OCI-LY7 (cell line): ENCODE measurements around the gene SPTAN1. TPM values are rescaled to one million over a fixed set of nuclear protein-coding genes. Genes with fewer than 3 reads are reported as not detected.

ENCODE experiments used
- BruUV-seq: library from RNA; stranded (reverse); fragments of 400-500 nt; replicated peaks from 2 replicates; lab custom pipeline; 2021; lab: Mats Ljungman, UMichigan
- CTCF ChIA-PET: fragments of 300-600 bp; sonication (Branson Sonifier 250); formaldehyde crosslinking; loops from one replicate; lab custom pipeline; 2022; ENCODE audit warnings: antibody characterized with exemption; ENCODE audit not compliant: unreplicated experiment; lab: Charles Lee
- POLR2A ChIA-PET: fragments of 300-600 bp; sonication (Branson Sonifier 250); formaldehyde crosslinking; loops from one replicate; lab custom pipeline; 2022; ENCODE audit warnings: antibody characterized with exemption; lab: Charles Lee
- DNase-seq: peaks from one replicate; pipeline ENCODE4 v3.0.0-alpha.2; 2015; ENCODE audit warnings: low spot score
- H2AFZ ChIP-seq: fragments of 200-600 bp; sonication (generic), shearing (Covaris generic); 2 replicates; pipeline ENCODE4 v1.6.1; 2014; ENCODE audit warnings: mild to moderate bottlenecking, antibody characterized with exemption, low read length, moderate library complexity
- H3K27ac ChIP-seq: fragments of 200-600 bp; sonication (generic); 2 replicates; pipeline ENCODE4 v1.5.1; 2014; ENCODE audit warnings: mixed run types, low read depth, mild to moderate bottlenecking, moderate library complexity, low read length, inconsistent platforms; ENCODE audit not compliant: poor library complexity, severe bottlenecking
- H3K36me3 ChIP-seq: fragments of 200-600 bp; sonication (generic); 2 replicates; pipeline ENCODE4 v1.6.1; 2014; ENCODE audit warnings: mild to moderate bottlenecking, antibody characterized with exemption, low read length, moderate library complexity, mixed read lengths; ENCODE audit not compliant: insufficient read depth
- H3K4me1 ChIP-seq: fragments of 200-600 bp; sonication (generic); 2 replicates; pipeline ENCODE4 v1.5.1; 2014; ENCODE audit warnings: mild to moderate bottlenecking, low read length; ENCODE audit not compliant: insufficient read depth, poor library complexity, severe bottlenecking
- H3K4me2 ChIP-seq: fragments of 200-600 bp; sonication (generic); 2 replicates; pipeline ENCODE4 v1.6.1; 2014; ENCODE audit warnings: mild to moderate bottlenecking, low read length
- H3K4me3 ChIP-seq: fragments of 200-600 bp; sonication (generic); 2 replicates; pipeline ENCODE4 v1.5.1; 2014; ENCODE audit warnings: mild to moderate bottlenecking, low read depth, low read length; ENCODE audit not compliant: poor library complexity, severe bottlenecking
- H3K79me2 ChIP-seq: fragments of 200-600 bp; sonication (generic); 2 replicates; pipeline ENCODE4 v1.6.1; 2016; ENCODE audit warnings: low read depth, mild to moderate bottlenecking, low read length, moderate library complexity, mixed read lengths; ENCODE audit not compliant: insufficient read depth
- H3K9me2 ChIP-seq: fragments of 200-600 bp; sonication (generic); 2 replicates; pipeline ENCODE4 v1.6.1; 2016; ENCODE audit warnings: mild to moderate bottlenecking, low read length, mixed read lengths; ENCODE audit not compliant: insufficient read depth
- H3K9me3 ChIP-seq: fragments of 200-600 bp; sonication (generic); 2 replicates; pipeline ENCODE4 v1.6.1; 2014; ENCODE audit warnings: mild to moderate bottlenecking, mixed run types, low read length, mixed read lengths
- H4K20me1 ChIP-seq: fragments of 200-600 bp; sonication (generic); 2 replicates; pipeline ENCODE4 v1.6.1; 2014; ENCODE audit warnings: mild to moderate bottlenecking, antibody characterized with exemption, low read length, moderate library complexity, mixed read lengths; ENCODE audit not compliant: insufficient read depth
- CTCF ChIP-seq: fragments of 200-600 bp; sonication (generic); conservative IDR thresholded peaks from 2 replicates; pipeline ENCODE4 v1.5.1; 2014; ENCODE audit warnings: mild to moderate bottlenecking, antibody characterized with exemption, low read length, moderate library complexity, mixed read lengths
- EZH2phosphoT487 ChIP-seq: fragments of 200-600 bp; sonication (generic); IDR thresholded peaks from 2 replicates; pipeline ENCODE4 v1.6.1; 2018; ENCODE audit warnings: low read depth, borderline replicate concordance, mild to moderate bottlenecking, mixed run types, antibody characterized with exemption, low read length, moderate library complexity, mixed read lengths
- intact Hi-C: fragments of 100-400 bp; cut with micrococcal nuclease; formaldehyde crosslinking; loops from one replicate; pipeline ENCODE4 v1.10.0; 2022; ENCODE audit not compliant: unreplicated experiment
- total RNA-seq, 2 experiments: library from RNA; depleted of rRNA in 1 of 2; stranded (reverse); fragments of >200 nt in 1 of 2; shearing (Covaris generic) in 1 of 2; gene quantifications; 2 replicates each; pipeline ENCODE4 v1.2.3, GENCODE V29; 2014 to 2022

SPTAN1 gene
- total RNA-seq, 2 experiments from 2014 or later: 239 to 259 TPM

- POLR2A ChIA-PET: interaction anchor here (0.5 kb wide), 1 partner anchor 42 kb away, joined by 3 read pairs; no protein-coding TSS in a partner anchor
- H3K4me2 ChIP-seq: no peak overlapping the region
- intact Hi-C loops: no loop called here
These were observed 83.6 kb downstream of the SPTAN1 start for GRCh38 chr9:128636024-128636390.

GRCh38 chr9:128636556-128637530 is 84.5 kb downstream of the SPTAN1 start:
- no peaks in the 10 kb centered on the region for H4K20me1 ChIP-seq
- intact Hi-C loops: no loop called here
- H3K9me2 ChIP-seq: no peaks in the 10 kb centered on the region
- H3K4me3 ChIP-seq: no peak overlapping the region
- H3K4me1 ChIP-seq: no peaks in the 10 kb centered on the region
- no peak overlapping the region for H2AFZ ChIP-seq
- no TSS peak for BruUV-seq
- CTCF ChIA-PET: no interaction called here
- no peaks in the 10 kb centered on the region for H3K9me3 ChIP-seq
- H3K4me2 ChIP-seq: no peak overlapping the region
- TF ChIP-seq CTCF: no peak
- no peak for TF ChIP-seq EZH2phosphoT487
- POLR2A ChIA-PET: no interaction called here
- H3K79me2 ChIP-seq: no peaks in the 10 kb centered on the region
- peaks cover 43% of the 10 kb centered on the region for H3K36me3 ChIP-seq
- no peak for DNase-seq
- no peak overlapping the region for H3K27ac ChIP-seq

More at GRCh38 chr9:128636024-128636390, 83.6 kb downstream of the SPTAN1 start:
- Histone ChIP-seq H3K79me2 (no peaks in the 10 kb centered on the region), H3K27ac (no peak overlapping the region), H3K4me1 (no peaks in the 10 kb centered on the region), H3K9me3 (no peaks in the 10 kb centered on the region), H3K4me3 (no peak overlapping the region), H3K36me3 (peaks cover 48% of the 10 kb centered on the region), H4K20me1 (no peaks in the 10 kb centered on the region), H3K9me2 (no peaks in the 10 kb centered on the region), H2AFZ (no peak overlapping the region)
- no peak for TF ChIP-seq EZH2phosphoT487
- no peak for TF ChIP-seq CTCF
- no peak for DNase-seq
- BruUV-seq: no TSS peak
- CTCF ChIA-PET: no interaction called here

GRCh38 chr9:128637656-128638055 is 85.3 kb downstream of the SPTAN1 start:
- Histone ChIP-seq H2AFZ (no peak overlapping the region), H3K9me2 (no peaks in the 10 kb centered on the region), H3K4me2 (no peak overlapping the region), H3K36me3 (peaks cover 35% of the 10 kb centered on the region), H3K79me2 (no peaks in the 10 kb centered on the region), H3K9me3 (no peaks in the 10 kb centered on the region), H3K27ac (no peak overlapping the region), H3K4me3 (no peak overlapping the region), H3K4me1 (peaks cover 2% of the 10 kb centered on the region), H4K20me1 (no peaks in the 10 kb centered on the region)
- CTCF ChIA-PET: no interaction called here
- POLR2A ChIA-PET: no interaction called here
- intact Hi-C loops: no loop called here
- no TSS peak for BruUV-seq
- no peak for TF ChIP-seq EZH2phosphoT487
- TF ChIP-seq CTCF: no peak
- DNase-seq: no peak
